Fibroblast of skin of abdomen (primary cell): ENCODE measurements around the gene RASAL2.
"Not testable (repeated sequence)": the region's sequence is repeated elsewhere in the genome, so short reads cannot be mapped to it uniquely, and the experiment has no call there.

ENCODE experiments used
- DNase-seq: peaks from one replicate; pipeline ENCODE4 v3.0.0-alpha.2; 2013

Gene RASAL2

GRCh38 chr1:178120520-178121052 is 26.7 kb downstream of the RASAL2 start:
- DNase-seq = not testable (repeated sequence)

- DNase-seq = no peak
Measured at GRCh38 chr1:178121883-178122282, 28.0 kb downstream of the RASAL2 start.

- DNase-seq = no peak
Measured at GRCh38 chr1:178122283-178122682, 28.4 kb downstream of the RASAL2 start.

- DNase-seq = no peak
Measured at GRCh38 chr1:178124115-178124514, 30.2 kb downstream of the RASAL2 start.

GRCh38 chr1:178126261-178126660 is 32.4 kb downstream of the RASAL2 start:
- DNase-seq = no peak

GRCh38 chr1:178126741-178127185 is 32.9 kb downstream of the RASAL2 start:
- peak; percentile 87 for DNase-seq

- DNase-seq = no peak
Measured at GRCh38 chr1:178127482-178128191, 33.7 kb downstream of the RASAL2 start.

- DNase-seq = no peak
Measured at GRCh38 chr1:178133239-178133989, 39.5 kb downstream of the RASAL2 start.

GRCh38 chr1:178134061-178134460 is 40.2 kb downstream of the RASAL2 start:
- peak; percentile 79 for DNase-seq

- DNase-seq = no peak
Measured at GRCh38 chr1:178137238-178137637, 43.3 kb downstream of the RASAL2 start.

GRCh38 chr1:178142806-178143205 is 48.9 kb downstream of the RASAL2 start:
- no peak for DNase-seq

- no peak for DNase-seq
Measured at GRCh38 chr1:178143730-178144690, 50.1 kb downstream of the RASAL2 start.

- no peak for DNase-seq
Measured at GRCh38 chr1:178145605-178146004, 51.7 kb downstream of the RASAL2 start.

GRCh38 chr1:178146436-178146835 is 52.5 kb downstream of the RASAL2 start:
- no peak for DNase-seq

- DNase-seq = no peak
Measured at GRCh38 chr1:178150610-178151009, 56.7 kb downstream of the RASAL2 start.

GRCh38 chr1:178151831-178152230 is 57.9 kb downstream of the RASAL2 start:
- DNase-seq = no peak

- DNase-seq = no peak
Measured at GRCh38 chr1:178155481-178156255, 61.8 kb downstream of the RASAL2 start.

GRCh38 chr1:178160736-178161475 is 67.0 kb downstream of the RASAL2 start:
- DNase-seq = no peak

GRCh38 chr1:178161516-178161915 is 67.6 kb downstream of the RASAL2 start:
- peak; percentile 63 for DNase-seq

GRCh38 chr1:178165196-178165595 is 71.3 kb downstream of the RASAL2 start:
- DNase-seq = no peak

GRCh38 chr1:178166429-178167024 is 72.6 kb downstream of the RASAL2 start:
- DNase-seq = no peak
